T-helper 22 cell (primary cell): ENCODE measurements around the gene TMEM132D.

Experiments
- DNase-seq: peaks from one replicate; pipeline ENCODE4 v3.0.0-alpha.2; 2020; ENCODE audit warnings: low read depth

TMEM132D gene

GRCh38 chr12:129337413-129337812 is 566.4 kb downstream of the TMEM132D start:
- no peak for DNase-seq

GRCh38 chr12:129335773-129336172 is 568.1 kb downstream of the TMEM132D start:
- DNase-seq, result no peak

GRCh38 chr12:129332286-129332685 is 571.5 kb downstream of the TMEM132D start:
- DNase-seq, result no peak

GRCh38 chr12:129331356-129332085 is 572.3 kb downstream of the TMEM132D start:
- no peak for DNase-seq

GRCh38 chr12:129328235-129328634 is 575.6 kb downstream of the TMEM132D start:
- DNase-seq, result no peak

GRCh38 chr12:129325566-129325965 is 578.3 kb downstream of the TMEM132D start:
- no peak for DNase-seq

- DNase-seq, result no peak
Observed at GRCh38 chr12:129312048-129312447, 591.8 kb downstream of the TMEM132D start.

- DNase-seq, result no peak
Observed at GRCh38 chr12:129310346-129310745, 593.5 kb downstream of the TMEM132D start.

- no peak for DNase-seq
Observed at GRCh38 chr12:129305851-129306250, 598.0 kb downstream of the TMEM132D start.

GRCh38 chr12:129304529-129304928 is 599.3 kb downstream of the TMEM132D start:
- no peak for DNase-seq

- no peak for DNase-seq
Observed at GRCh38 chr12:129300011-129300410, 603.8 kb downstream of the TMEM132D start.

- no peak for DNase-seq
Observed at GRCh38 chr12:129298921-129299320, 604.9 kb downstream of the TMEM132D start.

- DNase-seq, result no peak
Observed at GRCh38 chr12:129296671-129297070, 607.2 kb downstream of the TMEM132D start.

- no peak for DNase-seq
Observed at GRCh38 chr12:129294868-129295267, 609.0 kb downstream of the TMEM132D start.

GRCh38 chr12:129279771-129280170 is 624.1 kb downstream of the TMEM132D start:
- DNase-seq, result no peak

- no peak for DNase-seq
Observed at GRCh38 chr12:129276361-129277060, 627.3 kb downstream of the TMEM132D start.

- no peak for DNase-seq
Observed at GRCh38 chr12:129269756-129270495, 633.9 kb downstream of the TMEM132D start.

GRCh38 chr12:129258781-129259318 is 645.0 kb downstream of the TMEM132D start:
- no peak for DNase-seq

- no peak for DNase-seq
Observed at GRCh38 chr12:129257524-129257923, 646.3 kb downstream of the TMEM132D start.

GRCh38 chr12:129246630-129247029 is 657.2 kb downstream of the TMEM132D start:
- no peak for DNase-seq

- no peak for DNase-seq
Observed at GRCh38 chr12:129245769-129246168, 658.1 kb downstream of the TMEM132D start.

GRCh38 chr12:129241852-129242251 is 662.0 kb downstream of the TMEM132D start:
- DNase-seq, result no peak

- DNase-seq, result no peak
Observed at GRCh38 chr12:129237881-129238280, 665.9 kb downstream of the TMEM132D start.
